HEK293 (cell line): ENCODE data around the gene AZIN2.
"Not testable (repeated sequence)": the region's sequence is repeated elsewhere in the genome, so short reads cannot be mapped to it uniquely, and the experiment has no call there.

Experiments used
- CTCF ChIA-PET: fragments of 350-600 bp; formaldehyde crosslinking; extraction: SDS; loops from one replicate; lab custom pipeline; 2021; ENCODE audit warnings: antibody characterized with exemption; lab: Yijun Ruan, JAX
- POLR2A ChIA-PET: fragments of 300-600 bp; formaldehyde crosslinking; extraction: SDS; loops from one replicate; lab custom pipeline; 2020; ENCODE audit warnings: antibody characterized with exemption, inconsistent platforms; lab: Yijun Ruan, JAX
- H3K27ac ChIP-seq: fragments of 200-500 bp; sonication (Bioruptor generic); 2 replicates; pipeline ENCODE4 v1.5.1; 2014; ENCODE audit warnings: low read depth, low read length, control low read depth, inconsistent platforms; ENCODE audit errors: extremely low read depth
- H3K36me3 ChIP-seq, 2 experiments: fragments of 200-500 bp in 1 of 2; sonication (Bioruptor generic) in 1 of 2; 1 replicate in 1 of 2; 2 replicates in 1 of 2; pipeline ENCODE4 v1.5.1; 2014 to 2017; ENCODE audit warnings: inconsistent platforms in 2 of 2, low read length in 2 of 2; ENCODE audit not compliant: control insufficient read depth in 2 of 2, insufficient read depth in 1 of 2
- H3K4me1 ChIP-seq: fragments of 200-500 bp; sonication (Bioruptor generic); 2 replicates; pipeline ENCODE4 v1.5.1; 2014; ENCODE audit warnings: mild to moderate bottlenecking, low read length, inconsistent platforms; ENCODE audit not compliant: control insufficient read depth, insufficient read depth
- H3K4me3 ChIP-seq: 2 replicates; pipeline ENCODE4 v1.5.1; 2011; ENCODE audit warnings: low read depth, mild to moderate bottlenecking, control low read depth, low read length, moderate library complexity
- H3K9me3 ChIP-seq: fragments of 200-500 bp; sonication (Bioruptor generic); 2 replicates; pipeline ENCODE4 v1.5.1; 2014; ENCODE audit warnings: low read depth, low read length, inconsistent platforms; ENCODE audit not compliant: control insufficient read depth, insufficient read depth
- BCL11A ChIP-seq: fragments of 450-650 bp; formaldehyde crosslinking; IDR thresholded peaks from 2 replicates; pipeline ENCODE4 v1.5.1; 2016; ENCODE audit warnings: low read depth, missing biosample characterization, missing genetic modification characterization
- HOXD13 ChIP-seq: sonication (generic); formaldehyde crosslinking; IDR thresholded peaks from 2 replicates; pipeline ENCODE4 v1.8.0; 2022; ENCODE audit warnings: missing genetic modification reagents, borderline replicate concordance
- INSM2 ChIP-seq: fragments of 450-650 bp; formaldehyde crosslinking; IDR thresholded peaks from 2 replicates; pipeline ENCODE4 v1.5.1; 2016; ENCODE audit warnings: missing biosample characterization, missing genetic modification characterization
- PRDM4 ChIP-seq: fragments of 450-650 bp; formaldehyde crosslinking; IDR thresholded peaks from 2 replicates; pipeline ENCODE4 v1.5.1; 2017; ENCODE audit warnings: missing biosample characterization, missing genetic modification characterization
- SCRT1 ChIP-seq: fragments of 450-650 bp; formaldehyde crosslinking; IDR thresholded peaks from 2 replicates; pipeline ENCODE4 v1.5.1; 2016; ENCODE audit warnings: missing biosample characterization, missing genetic modification characterization, borderline replicate concordance
- SCRT2 ChIP-seq: fragments of 450-650 bp; formaldehyde crosslinking; IDR thresholded peaks from 2 replicates; pipeline ENCODE4 v1.5.1; 2016; ENCODE audit warnings: missing biosample characterization, missing genetic modification characterization
- SETDB1 ChIP-seq: IDR thresholded peaks from one replicate; pipeline ENCODE4 v1.6.1; 2017; ENCODE audit warnings: mild to moderate bottlenecking, low read length, moderate library complexity, mixed read lengths; ENCODE audit not compliant: insufficient read length
- ZBTB20 ChIP-seq: fragments of 450-650 bp; formaldehyde crosslinking; IDR thresholded peaks from 2 replicates; pipeline ENCODE4 v1.5.1; 2016; ENCODE audit warnings: missing biosample characterization, missing genetic modification characterization
- ZNF132 ChIP-seq: fragments of 450-650 bp; formaldehyde crosslinking; IDR thresholded peaks from 2 replicates; pipeline ENCODE4 v1.5.1; 2017; ENCODE audit warnings: missing biosample characterization, missing genetic modification characterization, borderline replicate concordance
- ZNF146 ChIP-seq: fragments of 450-650 bp; formaldehyde crosslinking; IDR thresholded peaks from 2 replicates; pipeline ENCODE4 v1.5.1; 2016; ENCODE audit warnings: missing biosample characterization, missing genetic modification characterization
- ZNF211 ChIP-seq: fragments of 450-650 bp; formaldehyde crosslinking; IDR thresholded peaks from 2 replicates; pipeline ENCODE4 v1.5.1; 2016; ENCODE audit warnings: low read depth, missing biosample characterization, missing genetic modification characterization
- ZNF280D ChIP-seq: fragments of 450-650 bp; formaldehyde crosslinking; IDR thresholded peaks from 2 replicates; pipeline ENCODE4 v1.5.1; 2016; ENCODE audit warnings: missing biosample characterization, missing genetic modification characterization
- ZNF354C ChIP-seq: fragments of 450-650 bp; formaldehyde crosslinking; IDR thresholded peaks from 2 replicates; pipeline ENCODE4 v1.5.1; 2016; ENCODE audit warnings: missing biosample characterization, missing genetic modification characterization, low read depth, borderline replicate concordance
- ZNF423 ChIP-seq: fragments of 450-650 bp; formaldehyde crosslinking; IDR thresholded peaks from 2 replicates; pipeline ENCODE4 v1.5.1; 2016; ENCODE audit warnings: missing biosample characterization, missing genetic modification characterization
- ZNF530 ChIP-seq: fragments of 450-650 bp; formaldehyde crosslinking; IDR thresholded peaks from 2 replicates; pipeline ENCODE4 v1.5.1; 2016; ENCODE audit warnings: low read depth, missing biosample characterization, missing genetic modification characterization
- ZNF580 ChIP-seq: fragments of 450-650 bp; formaldehyde crosslinking; IDR thresholded peaks from 2 replicates; pipeline ENCODE4 v1.5.1; 2016; ENCODE audit warnings: missing biosample characterization, missing genetic modification characterization
- ZNF610 ChIP-seq: fragments of 450-650 bp; formaldehyde crosslinking; IDR thresholded peaks from 2 replicates; pipeline ENCODE4 v1.5.1; 2016; ENCODE audit warnings: missing biosample characterization, missing genetic modification characterization, borderline replicate concordance
- ZNF626 ChIP-seq: fragments of 450-650 bp; sonication (Bioruptor Pico); formaldehyde crosslinking; IDR thresholded peaks from 2 replicates; pipeline ENCODE4 v1.5.1; 2018; ENCODE audit warnings: missing biosample characterization, missing genetic modification characterization, inconsistent platforms

AZIN2 gene

GRCh38 chr1:33064284-33064683 is 16.7 kb upstream of the AZIN2 start:
- H3K36me3 ChIP-seq, POLR2A ChIA-PET, H3K27ac ChIP-seq, H3K4me3 ChIP-seq, H3K9me3 ChIP-seq, H3K4me1 ChIP-seq: not testable (repeated sequence)
- TF ChIP-seq SCRT2 (peak; percentile 62), SETDB1 (peak; percentile 86), ZNF626 (tag by site-specific recombination) (0 out of 2 replicates have a peak, but pooled peaks have one; percentile 15), ZNF610 (tag by site-specific recombination) (0 out of 2 replicates have a peak, but pooled peaks have one; percentile 50), SCRT1 (peak; percentile 24; the same call in 1 of the 2 replicates)
- CTCF ChIA-PET: interaction anchor here (0.7 to 2.1 kb wide), 2 partner anchors 10 to 31 kb away, joined by 4 to 13 read pairs; no protein-coding TSS in a partner anchor

GRCh38 chr1:33065301-33065700 is 15.7 kb upstream of the AZIN2 start:
- no peak for TF ChIP-seq ZBTB20 (tag by site-specific recombination)
- TF ChIP-seq ZNF580 (tag by site-specific recombination): no peak
- TF ChIP-seq BCL11A (tag by site-specific recombination): no peak
- no peak for TF ChIP-seq ZNF132
- no peak for TF ChIP-seq ZNF280D (tag by site-specific recombination)
- no peak for TF ChIP-seq ZNF354C (tag by site-specific recombination)
- TF ChIP-seq PRDM4 (tag by site-specific recombination): no peak
- no peak for TF ChIP-seq ZNF211 (tag by site-specific recombination)
- TF ChIP-seq ZNF423: no peak
- no peak for TF ChIP-seq ZNF146
- TF ChIP-seq HOXD13 (CRISPR knock-in tag): no peak
- no peak for TF ChIP-seq INSM2
- no peak for TF ChIP-seq ZNF530
- CTCF ChIA-PET: interaction anchor here (0.7 to 2.1 kb wide), 4 partner anchors 11 to 1470 kb away, joined by 3 to 13 read pairs (median 4); no protein-coding TSS in a partner anchor
- Histone ChIP-seq H3K36me3 (no peaks in the 10 kb centered on the region), H3K27ac (no peak overlapping the region), H3K9me3 (no peaks in the 10 kb centered on the region), H3K4me1 (no peaks in the 10 kb centered on the region), H3K4me3 (no peak overlapping the region)
- POLR2A ChIA-PET: no interaction called here

- POLR2A ChIA-PET: not testable (repeated sequence)
- CTCF ChIA-PET: interaction anchor here (0.9 to 1.3 kb wide), 2 partner anchors 10 to 132 kb away, joined by 3 read pairs; no protein-coding TSS in a partner anchor
These were observed 14.5 kb upstream of the AZIN2 start for GRCh38 chr1:33066477-33066876.

GRCh38 chr1:33068108-33068507 is 12.8 kb upstream of the AZIN2 start:
- H3K36me3 ChIP-seq, POLR2A ChIA-PET: not testable (repeated sequence)
- CTCF ChIA-PET: interaction anchor here (0.5 to 0.9 kb wide), 3 partner anchors 12 to 134 kb away, joined by 3 to 4 read pairs (median 4); no protein-coding TSS in a partner anchor

More at GRCh38 chr1:33066477-33066876, 14.5 kb upstream of the AZIN2 start:
- H3K4me3 ChIP-seq, H3K4me1 ChIP-seq, H3K27ac ChIP-seq, H3K36me3 ChIP-seq, H3K9me3 ChIP-seq: not testable (repeated sequence)

More at GRCh38 chr1:33068108-33068507, 12.8 kb upstream of the AZIN2 start:
- not testable (repeated sequence) for H3K9me3 ChIP-seq, H3K4me3 ChIP-seq, H3K27ac ChIP-seq, H3K4me1 ChIP-seq
